Fibroblast of skin of left biceps (primary cell): ENCODE results near the gene SLC25A47.

Experiments
- DNase-seq, 2 experiments: peaks; one replicate each; pipeline ENCODE4 v3.0.0-alpha.2; 2013; ENCODE audit warnings: low read depth in 2 of 2

SLC25A47 gene

GRCh38 chr14:100375963-100376735 is 53.0 kb downstream of the SLC25A47 start, which contains the start of gene WDR25:
WDR25 (plus strand) TSS chr14:100376485.
- DNase-seq = peak; percentile 90

- DNase-seq = no peak
Measured at GRCh38 chr14:100376751-100377171, 53.6 kb downstream of the SLC25A47 start.
